Measurements from ENCODE around the gene PRKAB1. TPM values are rescaled to one million over a fixed set of nuclear protein-coding genes. Genes with fewer than 3 reads are reported as not detected.

The PRKAB1 gene
- total and polyA plus RNA-seq, 9 of the 15 experiments (the other 6 are each of a cell fraction or from before 2014, with no cell fraction given), result 32.6 to 94.2 (median 63.8) TPM

GRCh38 chr12:119667577-119668323 is at the start of gene PRKAB1 (continued):
- TF ChIP-seq RERE (CRISPR knock-in tag; IDR thresholded peaks at IDR 0.05; ENCODE audit: borderline replicate concordance) (no peak), FOXJ2 (tag; IDR thresholded peaks at IDR 0.05) (0 out of 2 replicates have a peak, but pooled peaks have one; percentile 37), TAF15 (IDR thresholded peaks at IDR 0.05; ENCODE audit: low read depth, low read length) (no peak), USF1 (CRISPR knock-in tag; IDR thresholded peaks at IDR 0.05) (peak; percentile 38; the same call in 1 of the 2 replicates), ZKSCAN1 (IDR thresholded peaks at IDR 0.05; ENCODE audit: low read depth, low read length) (peak; percentile 77; the same call in 1 of the 2 replicates), SRSF3 (IDR thresholded peaks at IDR 0.05; ENCODE audit: insufficient read depth, low read length) (0 out of 2 replicates have a peak, but pooled peaks have one; percentile 45), ATF7 (IDR thresholded peaks at IDR 0.05) (peak; percentile 87), SIN3A (IDR thresholded peaks at IDR 0.05; ENCODE audit: borderline replicate concordance in 2 of 2, control insufficient read depth in 1 of 2, low read depth in 2 of 2, low read length in 2 of 2) (peak; percentile 73 to 75; a peak in 3 of 4 replicates), ZNF124 (CRISPR knock-in tag; IDR thresholded peaks at IDR 0.05) (no peak), ARID3A (IDR thresholded peaks at IDR 0.05; ENCODE audit: borderline replicate concordance, low read depth, low read length) (0 out of 2 replicates have a peak, but pooled peaks have one; percentile 59), ZFP36 (IDR thresholded peaks at IDR 0.05; ENCODE audit: low read depth, low read length, partially characterized antibody) (no peak), ZNF395 (CRISPR knock-in tag; IDR thresholded peaks at IDR 0.05) (peak; percentile 66), ERF (CRISPR knock-in tag; IDR thresholded peaks at IDR 0.05) (no peak), FOXA1 (IDR thresholded peaks at IDR 0.05; ENCODE audit: borderline replicate concordance) (no peak), TEAD2 (tag; IDR thresholded peaks at IDR 0.05) (no peak)

All from K562 (cell line).